Measurements from ENCODE around the gene PAQR7. TPM values are rescaled to one million over a fixed set of nuclear protein-coding genes. Genes with fewer than 3 reads are reported as not detected.

PAQR7 gene
- total RNA-seq, 2 experiments from 2014 or later: 0.22 to 1.3 TPM

GRCh38 chr1:25815208-25816111, 60.0 kb downstream of the PAQR7 start:
- no peaks in the 10 kb centered on the region for H3K79me2 ChIP-seq (ENCODE audit: insufficient read depth, low read depth, low read length)
- intact Hi-C loops (cut with micrococcal nuclease; ENCODE audit: unreplicated experiment): no loop called here
- no peaks in the 10 kb centered on the region for H4K20me1 ChIP-seq (ENCODE audit: insufficient read depth, low read length)
- H3K27ac ChIP-seq (ENCODE audit: low read depth, low read length, poor library complexity, severe bottlenecking): no peak overlapping the region
- no peak for DNase-seq (ENCODE audit: low spot score)
- ChIA-PET POLR2A (interaction anchor here (0.6 kb wide), 1 partner anchor 191 kb away, joined by 3 read pairs; no protein-coding TSS in a partner anchor), CTCF (ENCODE audit: unreplicated experiment) (interaction anchor here (0.6 kb wide), 1 partner anchor 182 kb away, joined by 5 read pairs; the partner anchor contains the start of gene PAFAH2)
- no TSS peak for BruUV-seq (replicated peaks)
- no peaks in the 10 kb centered on the region for H3K36me3 ChIP-seq (ENCODE audit: insufficient read depth, low read length)
- no peaks in the 10 kb centered on the region for H3K9me2 ChIP-seq (ENCODE audit: insufficient read depth, low read length)
- H2AFZ ChIP-seq (ENCODE audit: low read length): no peak overlapping the region
- H3K4me3 ChIP-seq (ENCODE audit: low read depth, low read length, poor library complexity, severe bottlenecking): no peak overlapping the region
- TF ChIP-seq EZH2phosphoT487 (IDR thresholded peaks at IDR 0.05; ENCODE audit: borderline replicate concordance, low read depth, low read length) (no peak), CTCF (conservative IDR thresholded peaks at IDR 0.05; ENCODE audit: low read length) (no peak)
- H3K9me3 ChIP-seq (ENCODE audit: low read length): no peaks in the 10 kb centered on the region
- H3K4me1 ChIP-seq (ENCODE audit: insufficient read depth, low read length, poor library complexity, severe bottlenecking): peaks cover 25% of the 10 kb centered on the region
- H3K4me2 ChIP-seq (ENCODE audit: low read length): no peak overlapping the region

GRCh38 chr1:25814549-25815087, 60.9 kb downstream of the PAQR7 start:
- TF ChIP-seq CTCF (conservative IDR thresholded peaks at IDR 0.05; ENCODE audit: low read length) (no peak), EZH2phosphoT487 (IDR thresholded peaks at IDR 0.05; ENCODE audit: borderline replicate concordance, low read depth, low read length) (no peak)
- H2AFZ ChIP-seq (ENCODE audit: low read length): no peak overlapping the region
- H3K9me2 ChIP-seq (ENCODE audit: insufficient read depth, low read length): no peaks in the 10 kb centered on the region
- no peaks in the 10 kb centered on the region for H3K79me2 ChIP-seq (ENCODE audit: insufficient read depth, low read depth, low read length)
- no peak for DNase-seq (ENCODE audit: low spot score)
- no peaks in the 10 kb centered on the region for H4K20me1 ChIP-seq (ENCODE audit: insufficient read depth, low read length)
- H3K4me3 ChIP-seq (ENCODE audit: low read depth, low read length, poor library complexity, severe bottlenecking): no peak overlapping the region
- no peak overlapping the region for H3K4me2 ChIP-seq (ENCODE audit: low read length)
- CTCF ChIA-PET (ENCODE audit: unreplicated experiment): interaction anchor here (0.6 kb wide), 1 partner anchor 183 kb away, joined by 5 read pairs; the partner anchor contains the start of gene PAFAH2
- peaks cover 33% of the 10 kb centered on the region for H3K4me1 ChIP-seq (ENCODE audit: insufficient read depth, low read length, poor library complexity, severe bottlenecking)
- intact Hi-C loops (cut with micrococcal nuclease; ENCODE audit: unreplicated experiment): loop anchor here (5.0 kb wide), 2 partner anchors 197 to 292 kb away; partner anchors contain the start of gene MAN1C1
- H3K27ac ChIP-seq (ENCODE audit: low read depth, low read length, poor library complexity, severe bottlenecking): no peak overlapping the region
- POLR2A ChIA-PET: interaction anchor here (0.6 kb wide), 1 partner anchor 11 kb away, joined by 3 read pairs; no protein-coding TSS in a partner anchor
- no TSS peak for BruUV-seq (replicated peaks)
- no peaks in the 10 kb centered on the region for H3K36me3 ChIP-seq (ENCODE audit: insufficient read depth, low read length)
- H3K9me3 ChIP-seq (ENCODE audit: low read length): no peaks in the 10 kb centered on the region

Measured in OCI-LY7 (cell line).